ENCODE measurements around the gene SETBP1. TPM values are rescaled to one million over a fixed set of nuclear protein-coding genes. Genes with fewer than 3 reads are reported as not detected.

SETBP1 gene
- total and polyA plus RNA-seq, 3 donors from 2014 or later, result 6.2 to 34.7 (median 33.1) TPM

DNA sequence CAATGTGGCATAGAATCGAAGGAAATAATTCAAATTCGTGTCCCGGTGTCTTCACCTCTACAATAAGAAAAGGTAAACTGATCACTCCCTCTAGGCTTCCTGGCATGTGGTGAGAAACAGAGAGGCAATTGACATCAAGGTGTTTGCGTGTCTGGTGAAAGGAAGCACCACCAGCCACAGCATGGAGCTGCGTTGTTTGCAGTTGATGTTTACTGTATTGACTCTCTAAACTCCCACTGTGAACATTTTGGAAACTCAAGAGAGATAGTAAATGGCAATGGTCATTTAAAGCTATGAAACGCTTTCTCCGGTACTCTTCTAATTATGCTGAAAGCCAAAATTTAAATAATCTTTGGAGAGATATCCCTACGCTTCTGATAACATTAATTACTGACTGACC is 82.6 kb downstream of the SETBP1 start:
- intact Hi-C loops (cut with DNase I; ENCODE audit: low total_unique reads), result no loop called here
- Histone ChIP-seq H3K4me1 (no peaks in the 10 kb centered on the region), H3K27ac (no peak overlapping the region), H3K27me3 (no peaks in the 10 kb centered on the region), H3K9me3 (no peaks in the 10 kb centered on the region), H3K36me3 (ENCODE audit: low read depth, missing control alignments) (no peaks in the 10 kb centered on the region), H3K4me3 (no peak overlapping the region)
- TF ChIP-seq POLR2A (IDR thresholded peaks at IDR 0.05) (no peak), CTCF (IDR thresholded peaks at IDR 0.05) (no peak)
- no peak for DNase-seq
- WGBS, 2 donors, result 92 to 94% methylated on average over 8 of the region's 8 CpGs

DNA sequence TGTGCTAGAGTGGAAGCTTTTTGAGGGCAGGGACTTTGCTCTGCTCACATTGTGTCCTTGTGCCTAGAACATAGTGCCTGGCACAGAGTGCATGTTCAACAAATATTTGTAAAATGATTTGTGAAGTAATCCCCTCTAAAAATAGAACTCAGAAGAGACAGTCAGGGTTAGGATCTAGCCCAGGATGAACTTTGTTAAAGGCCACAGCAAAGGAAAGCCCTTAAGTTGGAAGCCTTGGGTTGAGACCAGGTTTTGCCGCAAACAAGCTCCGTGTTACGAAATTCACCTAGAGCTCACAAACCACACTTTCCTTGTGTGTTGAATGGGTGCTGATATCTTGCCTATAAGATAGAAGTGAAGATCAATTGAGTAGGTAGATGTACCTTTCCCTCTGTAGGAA is 84.2 kb downstream of the SETBP1 start:
- Histone ChIP-seq H3K27me3 (no peaks in the 10 kb centered on the region), H3K9me3 (no peaks in the 10 kb centered on the region), H3K36me3 (ENCODE audit: low read depth, missing control alignments) (no peaks in the 10 kb centered on the region), H3K27ac (no peak overlapping the region), H3K4me3 (no peak overlapping the region), H3K4me1 (no peaks in the 10 kb centered on the region)
- TF ChIP-seq POLR2A (IDR thresholded peaks at IDR 0.05) (no peak), CTCF (IDR thresholded peaks at IDR 0.05) (no peak)
- WGBS, 2 donors, result 88 to 89% methylated on average over 3 of the region's 3 CpGs
- intact Hi-C loops (cut with DNase I; ENCODE audit: low total_unique reads), result no loop called here
- DNase-seq, result no peak

DNA sequence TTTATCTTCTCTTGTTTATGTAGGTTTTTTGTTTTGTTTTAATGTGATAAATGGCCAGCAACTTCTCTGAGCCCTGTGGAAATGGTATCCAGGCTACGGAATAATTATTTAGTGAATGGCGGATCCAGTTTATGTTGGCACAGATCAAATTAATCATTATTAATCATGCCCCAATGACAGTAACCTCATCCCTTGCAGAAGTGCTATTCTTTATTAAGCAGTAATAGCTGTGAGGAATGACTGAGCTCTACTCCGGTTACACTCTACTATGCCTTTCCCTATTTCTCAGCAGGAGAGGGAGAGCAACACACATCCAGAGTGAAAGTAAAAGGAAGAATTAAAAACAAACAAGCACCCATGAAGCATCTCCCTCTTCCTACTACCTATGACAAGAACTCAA is 84.8 kb downstream of the SETBP1 start:
- no peaks in the 10 kb centered on the region for H3K27me3 ChIP-seq
- H3K27ac ChIP-seq, result no peak overlapping the region
- DNase-seq, result no peak
- H3K36me3 ChIP-seq (ENCODE audit: low read depth, missing control alignments), result no peaks in the 10 kb centered on the region
- intact Hi-C loops (cut with DNase I; ENCODE audit: low total_unique reads), result no loop called here
- no peaks in the 10 kb centered on the region for H3K4me1 ChIP-seq
- 72 to 80% methylated on average over 3 of the region's 3 CpGs for WGBS, 2 donors
- no peaks in the 10 kb centered on the region for H3K9me3 ChIP-seq
- H3K4me3 ChIP-seq, result no peak overlapping the region
- TF ChIP-seq POLR2A (IDR thresholded peaks at IDR 0.05), result no peak

GRCh38 chr18:44766450-44766849 is 85.8 kb downstream of the SETBP1 start:
- Histone ChIP-seq H3K4me1 (peaks cover 4% of the 10 kb centered on the region), H3K9me3 (no peaks in the 10 kb centered on the region), H3K27me3 (no peaks in the 10 kb centered on the region), H3K36me3 (ENCODE audit: low read depth, missing control alignments) (no peaks in the 10 kb centered on the region), H3K27ac (no peak overlapping the region), H3K4me3 (no peak overlapping the region)
- DNase-seq, result no peak
- intact Hi-C loops (cut with DNase I; ENCODE audit: low total_unique reads), result no loop called here
- WGBS, 2 donors, result 94 to 96% methylated on average over 2 of the region's 2 CpGs
- TF ChIP-seq POLR2A (IDR thresholded peaks at IDR 0.05), result no peak
- no peak for TF ChIP-seq CTCF (IDR thresholded peaks at IDR 0.05)

DNA sequence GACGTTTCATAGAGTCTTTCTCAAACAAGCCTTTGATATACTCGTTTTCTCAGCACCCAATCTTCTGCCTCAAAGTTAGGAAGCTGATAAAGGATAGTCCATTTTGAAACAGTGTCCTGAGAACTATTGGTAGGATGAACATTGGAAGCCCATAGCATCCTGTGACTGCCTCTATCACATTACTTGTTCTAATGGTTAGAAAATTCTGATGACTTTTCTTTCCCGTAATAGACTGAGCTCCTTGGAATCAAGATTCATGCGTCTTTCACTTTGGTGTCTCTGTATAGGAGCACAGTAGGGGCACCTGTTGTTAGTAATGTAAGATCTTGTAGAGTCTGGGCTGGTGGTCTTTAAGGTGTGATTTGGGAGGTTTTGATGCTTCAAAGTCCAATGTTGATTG is 87.1 kb downstream of the SETBP1 start:
- 93 to 94% methylated on average over 4 of the region's 4 CpGs for WGBS, 2 donors
- Histone ChIP-seq H3K36me3 (ENCODE audit: low read depth, missing control alignments) (no peaks in the 10 kb centered on the region), H3K27ac (no peak overlapping the region), H3K4me1 (peaks cover 10% of the 10 kb centered on the region), H3K9me3 (no peaks in the 10 kb centered on the region), H3K27me3 (no peaks in the 10 kb centered on the region), H3K4me3 (no peak overlapping the region)
- intact Hi-C loops (cut with DNase I; ENCODE audit: low total_unique reads), result no loop called here
- no peak for DNase-seq
- no peak for TF ChIP-seq POLR2A (IDR thresholded peaks at IDR 0.05)

GRCh38 chr18:44770641-44771040 is 90.0 kb downstream of the SETBP1 start:
- H3K4me1 ChIP-seq, result peaks cover 10% of the 10 kb centered on the region
- no peak overlapping the region for H3K27ac ChIP-seq
- no peak for DNase-seq
- TF ChIP-seq POLR2A (IDR thresholded peaks at IDR 0.05), result no peak
- 76 to 91% methylated on average over 2 of the region's 2 CpGs for WGBS, 2 donors
- no peaks in the 10 kb centered on the region for H3K9me3 ChIP-seq
- no peak overlapping the region for H3K4me3 ChIP-seq
- no peaks in the 10 kb centered on the region for H3K36me3 ChIP-seq (ENCODE audit: low read depth, missing control alignments)
- H3K27me3 ChIP-seq, result no peaks in the 10 kb centered on the region
- intact Hi-C loops (cut with DNase I; ENCODE audit: low total_unique reads), result no loop called here
